Cardiac muscle cell (in vitro differentiated cells and primary cell): ENCODE measurements around the gene SYT11. TPM values are rescaled to one million over a fixed set of nuclear protein-coding genes. Genes with fewer than 3 reads are reported as not detected.
"Not testable (repeated sequence)": the region's sequence is repeated elsewhere in the genome, so short reads cannot be mapped to it uniquely, and the experiment has no call there.

Experiments
- DNase-seq, 2 donors: peaks; one replicate each; pipeline versions ENCODE4 v3.0.0 to v3.0.0-alpha.2; 2010 to 2017; ENCODE audit warnings: low read depth in 1 of 2, low spot score in 1 of 2
- H3K27ac ChIP-seq: fragments of 200-600 bp; sonication (generic); 2 replicates; pipeline ENCODE4 v1.5.1; 2016
- H3K27me3 ChIP-seq: fragments of 200-600 bp; sonication (generic); 2 replicates; pipeline ENCODE4 v1.6.0; 2016; ENCODE audit warnings: control low read depth
- H3K36me3 ChIP-seq: fragments of 200-600 bp; sonication (generic); 2 replicates; pipeline ENCODE4 v1.5.1; 2016; ENCODE audit warnings: control low read depth
- H3K4me1 ChIP-seq: fragments of 200-600 bp; sonication (generic); 2 replicates; pipeline ENCODE4 v1.8.1; 2017; ENCODE audit warnings: low read depth, mild to moderate bottlenecking, mixed run types
- H3K4me3 ChIP-seq: fragments of 200-600 bp; sonication (generic); 2 replicates; pipeline ENCODE4 v1.5.1; 2016; ENCODE audit warnings: mild to moderate bottlenecking
- H3K9me3 ChIP-seq: fragments of 200-600 bp; sonication (generic); 2 replicates; pipeline ENCODE4 v1.5.1; 2017; ENCODE audit warnings: low read depth, mild to moderate bottlenecking, control low read depth
- polyA plus RNA-seq: library from polyadenylated mRNA; unstranded; fragments of >200 nt; fragmentation: Nextera tagmentation; extraction: Ambion mirVana; gene quantifications from 2 replicates; pipeline ENCODE4 v1.2.1, GENCODE V29; 2016
- total RNA-seq: library from RNA; depleted of rRNA; stranded (reverse); fragments of >200 nt; gene quantifications from 2 replicates; pipeline ENCODE4 v1.2.3, GENCODE V29; 2016
- TF ChIP-seq, protein P1 (sequence below): IDR thresholded peaks from 2 replicates; pipeline ENCODE4 v1.5.1; 2012; ENCODE audit warnings: low read depth, mild to moderate bottlenecking, low read length

The SYT11 gene
- total and polyA plus RNA-seq, 2 experiments from 2014 or later, result 2.3 to 2.5 TPM

DNA sequence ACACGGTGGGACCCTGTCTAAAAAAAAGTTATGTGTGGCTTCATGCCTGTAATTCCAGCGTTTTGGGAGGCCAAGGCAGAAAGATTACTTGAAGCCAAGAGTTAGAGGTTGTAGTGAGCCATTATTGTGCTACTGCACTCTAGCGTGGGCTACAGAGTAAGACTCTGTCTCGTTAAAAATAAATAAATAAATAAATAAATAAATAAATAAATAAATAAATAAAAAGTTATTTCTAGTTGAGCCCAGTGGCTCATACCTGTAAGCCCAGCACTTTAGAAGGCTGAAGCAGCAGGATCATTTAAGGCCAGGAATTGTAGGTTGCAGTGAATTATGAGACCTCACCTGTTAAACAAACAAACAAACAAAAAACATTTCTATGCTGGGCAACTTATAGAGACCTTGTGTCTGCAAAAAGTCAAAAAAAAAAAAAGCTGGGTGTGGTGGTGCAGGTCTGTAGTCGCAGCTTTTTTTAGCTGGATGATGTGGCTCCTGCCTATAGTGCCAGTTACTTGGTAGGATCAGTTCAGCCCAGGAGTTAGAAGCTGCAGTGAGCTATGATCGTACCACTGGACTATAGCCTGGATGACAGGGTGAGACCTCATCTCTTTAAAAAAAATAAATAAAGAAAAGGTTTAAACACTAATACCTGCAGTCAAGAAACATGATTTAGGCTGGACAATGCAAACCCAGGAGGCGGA, 27.9 kb upstream of the SYT11 start:
- Histone ChIP-seq H3K27me3 (no peaks in the 10 kb centered on the region), H3K36me3 (peaks cover 1% of the 10 kb centered on the region), H3K4me1 (no peaks in the 10 kb centered on the region), H3K27ac (no peak overlapping the region), H3K9me3 (no peaks in the 10 kb centered on the region), H3K4me3 (no peak overlapping the region)
- no peak for DNase-seq
- TF ChIP-seq, protein P1, sequence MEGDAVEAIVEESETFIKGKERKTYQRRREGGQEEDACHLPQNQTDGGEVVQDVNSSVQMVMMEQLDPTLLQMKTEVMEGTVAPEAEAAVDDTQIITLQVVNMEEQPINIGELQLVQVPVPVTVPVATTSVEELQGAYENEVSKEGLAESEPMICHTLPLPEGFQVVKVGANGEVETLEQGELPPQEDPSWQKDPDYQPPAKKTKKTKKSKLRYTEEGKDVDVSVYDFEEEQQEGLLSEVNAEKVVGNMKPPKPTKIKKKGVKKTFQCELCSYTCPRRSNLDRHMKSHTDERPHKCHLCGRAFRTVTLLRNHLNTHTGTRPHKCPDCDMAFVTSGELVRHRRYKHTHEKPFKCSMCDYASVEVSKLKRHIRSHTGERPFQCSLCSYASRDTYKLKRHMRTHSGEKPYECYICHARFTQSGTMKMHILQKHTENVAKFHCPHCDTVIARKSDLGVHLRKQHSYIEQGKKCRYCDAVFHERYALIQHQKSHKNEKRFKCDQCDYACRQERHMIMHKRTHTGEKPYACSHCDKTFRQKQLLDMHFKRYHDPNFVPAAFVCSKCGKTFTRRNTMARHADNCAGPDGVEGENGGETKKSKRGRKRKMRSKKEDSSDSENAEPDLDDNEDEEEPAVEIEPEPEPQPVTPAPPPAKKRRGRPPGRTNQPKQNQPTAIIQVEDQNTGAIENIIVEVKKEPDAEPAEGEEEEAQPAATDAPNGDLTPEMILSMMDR, result no peak

DNA sequence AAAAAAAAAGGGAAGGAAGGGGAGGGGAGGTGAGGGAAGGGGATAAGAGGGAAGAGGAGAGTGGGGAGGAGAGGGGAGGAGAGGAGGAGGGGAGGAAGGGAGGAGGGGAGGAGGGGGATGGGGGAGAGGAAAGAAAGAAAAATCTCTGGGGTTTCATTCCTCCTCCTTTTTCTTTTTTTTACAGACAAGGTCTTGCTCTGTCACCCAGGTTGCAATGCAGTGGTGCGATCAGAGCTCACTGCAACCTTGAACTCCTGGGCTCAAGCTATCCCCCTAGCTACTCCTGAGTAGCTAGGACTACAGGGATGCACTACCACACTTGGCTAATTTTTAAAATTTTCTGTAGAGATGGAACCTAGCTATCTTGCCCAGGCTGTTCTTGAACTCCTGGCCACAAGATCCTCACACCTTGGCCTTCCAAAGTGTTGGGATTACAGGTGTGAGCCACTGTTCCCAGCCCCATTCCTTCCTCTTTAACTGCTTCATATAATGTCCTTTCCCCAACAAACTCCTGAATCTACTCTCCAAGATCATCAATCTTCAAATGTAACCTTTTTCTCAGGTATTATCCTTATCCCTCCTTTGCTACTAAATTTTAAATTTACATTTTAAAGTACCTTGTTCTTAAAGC, 25.6 kb upstream of the SYT11 start:
- Histone ChIP-seq H3K27me3 (no peaks in the 10 kb centered on the region), H3K4me3 (no peak overlapping the region), H3K36me3 (no peaks in the 10 kb centered on the region), H3K27ac (peak overlapping the region; percentile 73), H3K9me3 (no peaks in the 10 kb centered on the region), H3K4me1 (no peaks in the 10 kb centered on the region)
- no peak for DNase-seq
- TF ChIP-seq, protein P1, result no peak

DNA sequence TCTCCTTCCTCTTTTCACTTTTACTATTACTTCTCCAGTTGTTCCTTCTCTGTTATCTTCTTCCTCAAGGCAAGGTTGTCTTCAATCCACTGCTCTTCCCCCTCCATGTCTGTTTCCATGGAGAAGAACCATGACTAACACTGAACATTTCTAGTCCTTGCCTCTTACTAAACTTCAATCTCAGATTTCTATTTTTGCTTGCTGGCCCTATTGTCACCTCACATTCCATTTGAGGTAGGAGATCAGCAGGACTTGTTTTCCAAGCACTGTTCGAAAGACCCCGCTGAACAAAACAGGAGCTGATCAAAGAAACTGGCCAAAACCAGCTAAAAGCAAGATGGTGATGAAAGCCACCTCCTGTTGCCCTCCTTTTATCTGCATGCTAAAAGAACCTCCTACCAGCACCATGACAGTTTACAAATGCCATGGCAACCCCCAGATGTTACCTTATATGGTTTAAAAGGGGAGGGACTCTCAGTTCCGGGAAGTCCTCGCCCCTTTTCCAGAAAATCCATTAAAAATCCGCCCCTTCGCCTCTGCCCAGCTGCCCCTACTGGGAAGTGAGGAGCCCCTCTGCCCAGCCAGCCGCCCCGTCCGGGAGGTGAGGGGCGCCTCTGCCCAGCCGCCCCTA, 25.0 kb upstream of the SYT11 start:
- no peaks in the 10 kb centered on the region for H3K4me1 ChIP-seq
- peak overlapping the region; percentile 73 for H3K27ac ChIP-seq
- DNase-seq, result peak; percentile 1 to 42
- no peaks in the 10 kb centered on the region for H3K36me3 ChIP-seq
- TF ChIP-seq, protein P1, result no peak
- H3K9me3 ChIP-seq, result no peaks in the 10 kb centered on the region
- H3K4me3 ChIP-seq, result no peak overlapping the region
- H3K27me3 ChIP-seq, result no peaks in the 10 kb centered on the region

DNA sequence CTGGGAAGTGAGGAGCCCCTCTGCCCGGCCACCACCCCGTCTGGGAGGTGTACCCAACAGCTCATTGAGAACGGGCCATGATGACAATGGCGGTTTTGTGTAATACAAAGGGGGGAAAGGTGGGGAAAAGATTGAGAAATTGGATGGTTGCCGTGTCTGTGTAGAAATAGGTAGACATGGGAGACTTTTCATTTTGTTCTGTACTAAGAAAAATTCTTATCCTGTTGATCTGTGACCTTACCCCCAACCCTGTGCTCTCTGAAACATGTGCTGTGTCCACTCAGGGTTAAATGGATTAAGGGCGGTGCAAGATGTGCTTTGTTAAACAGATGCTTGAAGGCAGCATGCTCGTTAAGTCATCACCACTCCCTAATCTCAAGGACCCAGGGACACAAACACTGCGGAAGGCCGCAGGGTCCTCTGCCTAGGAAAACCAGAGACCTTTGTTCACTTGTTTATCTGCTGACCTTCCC, 24.4 kb upstream of the SYT11 start:
- not testable (repeated sequence) for H3K27me3 ChIP-seq, H3K4me3 ChIP-seq, DNase-seq, H3K9me3 ChIP-seq, H3K36me3 ChIP-seq, H3K4me1 ChIP-seq
- H3K27ac ChIP-seq, result peak overlapping the region; percentile 73

DNA sequence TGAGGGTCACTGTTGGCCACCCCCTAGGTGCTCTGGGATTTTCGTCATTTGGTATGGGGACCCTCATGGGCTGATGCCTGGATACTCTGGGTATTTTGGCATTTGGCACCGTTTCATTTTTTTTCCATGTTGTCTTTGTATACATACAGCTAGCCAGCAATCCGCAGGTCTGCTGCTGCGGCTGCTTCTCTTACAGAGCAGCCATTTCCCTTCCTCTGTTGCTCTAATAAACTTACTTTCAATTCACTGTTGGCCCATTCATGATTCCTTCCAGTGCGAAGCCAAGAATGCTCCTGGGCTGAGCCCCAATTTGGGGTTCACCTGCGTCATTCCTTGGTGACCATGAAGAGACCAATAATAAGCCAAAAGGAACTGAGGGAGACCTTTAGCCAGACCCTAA, 23.8 kb upstream of the SYT11 start:
- no peaks in the 10 kb centered on the region for H3K4me1 ChIP-seq
- H3K4me3 ChIP-seq, result no peak overlapping the region
- no peak for DNase-seq
- H3K27ac ChIP-seq, result no peak overlapping the region
- no peaks in the 10 kb centered on the region for H3K27me3 ChIP-seq
- H3K9me3 ChIP-seq, result no peaks in the 10 kb centered on the region
- H3K36me3 ChIP-seq, result no peaks in the 10 kb centered on the region
- TF ChIP-seq, protein P1, result no peak

DNA sequence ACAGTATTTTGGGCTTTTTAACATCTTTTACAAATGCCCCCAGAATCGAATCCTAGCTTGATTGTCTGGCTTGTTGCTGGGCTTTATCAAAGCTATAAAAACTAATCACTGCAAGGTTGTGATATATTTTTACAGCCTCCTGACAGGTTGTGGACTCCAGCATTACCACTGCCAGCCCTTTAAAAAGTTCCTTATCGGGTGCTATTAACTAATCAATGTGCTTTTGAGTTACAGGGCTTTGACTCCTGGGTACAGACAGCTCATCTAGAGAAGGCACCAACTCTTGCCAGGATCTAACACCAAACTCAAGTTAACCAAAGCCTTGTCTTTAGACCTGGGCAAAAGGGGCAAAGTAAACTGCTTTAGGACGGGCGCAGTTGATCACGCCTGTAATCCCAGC, 19.0 kb upstream of the SYT11 start:
- TF ChIP-seq, protein P1, result no peak
- Histone ChIP-seq H3K36me3 (no peaks in the 10 kb centered on the region), H3K4me1 (no peaks in the 10 kb centered on the region), H3K27ac (no peak overlapping the region), H3K27me3 (no peaks in the 10 kb centered on the region), H3K9me3 (no peaks in the 10 kb centered on the region), H3K4me3 (no peak overlapping the region)
- no peak for DNase-seq
